Gastrocnemius medialis (tissue), 4 donors: ENCODE measurements around the gene FAM181A. TPM values are rescaled to one million over a fixed set of nuclear protein-coding genes. Genes with fewer than 3 reads are reported as not detected.

Experiments
- ATAC-seq, 2 donors: fragments of 150-250 bp; one replicate each; pipeline ENCODE4 v1.9.1; 2016
- DNase-seq, 2 donors: peaks; one replicate each; pipeline ENCODE4 v3.0.0-alpha.2; 2019
- H3K27ac ChIP-seq, 4 donors: fragments of 200-600 bp; sonication (generic); 1 replicate in 1 of 4; 2 replicates in 3 of 4; pipeline ENCODE4 v1.5.1; 2016 to 2018; ENCODE audit warnings: mild to moderate bottlenecking in 2 of 4, moderate library complexity in 1 of 4
- H3K27me3 ChIP-seq, 3 donors: fragments of 200-600 bp; sonication (generic) in 2 of 3; 1 replicate in 1 of 3; 2 replicates in 2 of 3; pipeline versions ENCODE4 v1.5.1 to v1.6.0; 2016 to 2019; ENCODE audit warnings: mild to moderate bottlenecking in 1 of 3, moderate library complexity in 1 of 3
- H3K36me3 ChIP-seq, 2 donors: fragments of 200-600 bp; sonication (generic) in 1 of 2; one replicate each; pipeline ENCODE4 v1.5.1; 2017 to 2018
- H3K4me1 ChIP-seq, 2 donors: fragments of 200-600 bp; sonication (generic) in 1 of 2; one replicate each; pipeline ENCODE4 v1.5.1; 2016 to 2017; ENCODE audit warnings: mild to moderate bottlenecking in 2 of 2
- H3K4me3 ChIP-seq, 4 donors: fragments of 200-600 bp; sonication (generic) in 3 of 4; 1 replicate in 1 of 4; 2 replicates in 3 of 4; pipeline ENCODE4 v1.5.1; 2016 to 2019; ENCODE audit warnings: mild to moderate bottlenecking in 2 of 4
- H3K9me3 ChIP-seq, 3 donors: fragments of 200-600 bp; sonication (generic) in 2 of 3; 1 replicate in 1 of 3; 2 replicates in 2 of 3; pipeline ENCODE4 v1.5.1; 2016 to 2019
- CTCF ChIP-seq, 5 experiments: fragments of 450-650 bp in 3 of 5; fragments of 200-600 bp in 2 of 5; sonication (generic) in 2 of 5; IDR thresholded peaks in 4 of 5; conservative IDR thresholded peaks in 1 of 5; 1 replicate in 4 of 5; 2 replicates in 1 of 5; pipeline ENCODE4 v1.5.1; 2016 to 2019; ENCODE audit warnings: antibody characterized with exemption in 5 of 5, mild to moderate bottlenecking in 3 of 5, moderate library complexity in 3 of 5
- POLR2A ChIP-seq, 2 donors: fragments of 450-650 bp; IDR thresholded peaks; one replicate each; pipeline ENCODE4 v1.6.1; 2017; ENCODE audit warnings: antibody characterized with exemption in 2 of 2, mild to moderate bottlenecking in 2 of 2, moderate library complexity in 2 of 2
- in situ Hi-C, 4 donors: fragments of 200-750 bp; cut with MboI; loops; one replicate each; pipeline versions ENCODE4 v1.15.0 to v1.8.0; 2017; ENCODE audit warnings: low sequenced_read_pairs in 4 of 4
- intact Hi-C: fragments of 100-400 bp; cut with DNase I; formaldehyde crosslinking; loops from one replicate; pipeline ENCODE4 v1.15.1; 2023; ENCODE audit warnings: low total_unique reads
- total RNA-seq, 4 donors: library from RNA; depleted of rRNA; stranded (reverse); fragments of >200 nt; gene quantifications; one replicate each; pipeline versions ENCODE4 v1.1.0 to v1.2.3, GENCODE V29; 2016

The FAM181A gene
- total RNA-seq, 4 donors from 2014 or later = not detected

DNA sequence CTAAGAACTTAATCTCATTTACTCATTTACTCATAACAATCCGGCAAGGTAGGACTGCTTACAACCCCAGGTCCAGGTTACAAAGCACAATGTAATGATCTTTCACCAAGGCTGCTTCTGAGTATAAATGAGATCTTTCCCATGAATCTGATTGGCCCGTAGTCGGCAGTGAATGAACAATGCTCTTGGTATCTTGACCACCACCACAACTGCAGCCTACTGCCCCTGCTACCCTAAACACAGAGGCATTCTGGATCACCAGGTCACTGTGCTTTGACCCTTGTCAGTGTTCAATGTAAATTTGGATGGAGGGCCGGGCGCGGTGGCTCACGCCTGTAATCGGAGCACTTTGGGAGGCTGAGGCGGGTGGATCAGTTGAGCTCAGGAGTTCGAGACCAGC, 15.9 kb downstream of the FAM181A start:
- intact Hi-C loops = no loop called here
- ATAC-seq = no peak
- DNase-seq = no peak
- H3K9me3 ChIP-seq = no peaks in the 10 kb centered on the region
- in situ Hi-C loops = loop anchor here (5.0 to 10.0 kb wide), 3 partner anchors 52 to 59 kb away; partner anchors contain the start of gene CCDC197 (in 2 of the 4)
- H3K27ac ChIP-seq = peak overlapping the region; percentile 97 to 100 (median 98)
- H3K36me3 ChIP-seq = peaks cover 0 to 21% of the 10 kb centered on the region in 2 donors
- H3K27me3 ChIP-seq = no peaks in the 10 kb centered on the region
- no peak overlapping the region for H3K4me3 ChIP-seq
- TF ChIP-seq POLR2A (IDR thresholded peaks at IDR 0.05) = no peak
- no peak for TF ChIP-seq CTCF (IDR thresholded peaks at IDR 0.05 in 4 of 5, conservative IDR thresholded peaks at IDR 0.05 in 1 of 5)
- H3K4me1 ChIP-seq = peaks cover 78 to 82% of the 10 kb centered on the region in 2 donors

DNA sequence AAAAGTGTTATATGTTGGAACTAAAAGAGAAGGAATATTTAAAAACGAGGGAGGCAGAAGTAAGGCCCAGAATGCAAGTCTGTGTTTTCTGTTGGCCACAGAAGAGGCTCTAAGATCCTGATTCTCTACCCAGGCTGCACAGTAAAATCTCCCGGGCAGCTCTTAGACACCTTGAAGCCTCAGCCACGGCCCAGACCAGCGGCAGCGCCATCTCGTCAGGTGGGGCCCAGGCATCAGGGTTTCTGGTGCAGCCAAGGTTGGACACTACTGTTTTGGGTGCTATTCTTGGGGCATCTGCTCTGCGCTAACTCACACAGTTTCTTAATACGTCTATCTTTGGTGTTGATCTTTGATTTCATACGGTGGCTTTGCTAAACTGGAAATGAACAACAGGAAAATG, 16.8 kb downstream of the FAM181A start:
- H3K4me1 ChIP-seq = peaks cover 86 to 87% of the 10 kb centered on the region in 2 donors
- peak overlapping the region; percentile 97 to 100 (median 98) for H3K27ac ChIP-seq

GRCh38 chr14:93944348-93945069, 17.4 kb downstream of the FAM181A start:
- TF ChIP-seq CTCF (IDR thresholded peaks at IDR 0.05 in 4 of 5, conservative IDR thresholded peaks at IDR 0.05 in 1 of 5) = no peak
- TF ChIP-seq POLR2A (IDR thresholded peaks at IDR 0.05) = peak in 1 of 2 donors; percentile 31
- DNase-seq = peak; percentile 62 to 79
- Histone ChIP-seq H3K9me3 (no peaks in the 10 kb centered on the region), H3K36me3 (peaks cover 0 to 24% of the 10 kb centered on the region in 2 donors), H3K4me3 (no peak overlapping the region), H3K27me3 (no peaks in the 10 kb centered on the region), H3K27ac (peak overlapping the region; percentile 97 to 100 (median 98)), H3K4me1 (peaks cover 92 to 93% of the 10 kb centered on the region in 2 donors)
- in situ Hi-C loops = loop anchor here (5.0 to 10.0 kb wide), 3 partner anchors 50 to 58 kb away; partner anchors contain the start of gene CCDC197 (in 2 of the 4)
- intact Hi-C loops = loop anchor here (2.0 kb wide), 1 partner anchor 14 kb away; no protein-coding TSS in a partner anchor
- ATAC-seq = peak; percentile 24 to 25

More for the DNA sequence above, 16.8 kb downstream of the FAM181A start:
- TF ChIP-seq CTCF (IDR thresholded peaks at IDR 0.05 in 4 of 5, conservative IDR thresholded peaks at IDR 0.05 in 1 of 5) (no peak), POLR2A (IDR thresholded peaks at IDR 0.05) (no peak)
- in situ Hi-C loops = loop anchor here (5.0 to 10.0 kb wide), 3 partner anchors 51 to 58 kb away; partner anchors contain the start of gene CCDC197 (in 2 of the 4)
- H3K9me3 ChIP-seq = no peaks in the 10 kb centered on the region
- DNase-seq (no peak), ATAC-seq (no peak)
- no peak overlapping the region for H3K4me3 ChIP-seq
- H3K27me3 ChIP-seq = no peaks in the 10 kb centered on the region
- intact Hi-C loops = loop anchor here (2.0 kb wide), 1 partner anchor 15 kb away; no protein-coding TSS in a partner anchor
- H3K36me3 ChIP-seq = peaks cover 0 to 20% of the 10 kb centered on the region in 2 donors

- Histone ChIP-seq H3K4me1 (peaks cover 94% of the 10 kb centered on the region in 2 donors), H3K27ac (peak overlapping the region; percentile 97 to 100 (median 98)), H3K4me3 (no peak overlapping the region), H3K36me3 (peaks cover 0 to 29% of the 10 kb centered on the region in 2 donors), H3K27me3 (no peaks in the 10 kb centered on the region), H3K9me3 (no peaks in the 10 kb centered on the region)
- in situ Hi-C loops = loop anchor here in 1 of 4 donors (10.0 kb wide), 1 partner anchor 50 kb away; the partner anchor contains the start of gene CCDC197
- TF ChIP-seq CTCF (IDR thresholded peaks at IDR 0.05 in 4 of 5, conservative IDR thresholded peaks at IDR 0.05 in 1 of 5) (no peak), POLR2A (IDR thresholded peaks at IDR 0.05) (no peak)
- intact Hi-C loops = loop anchor here (2.0 kb wide), 1 partner anchor 14 kb away; no protein-coding TSS in a partner anchor
- DNase-seq = peak in 1 of 2 donors; percentile 71
- peak; percentile 19 to 24 for ATAC-seq
Observed at GRCh38 chr14:93945070-93945399, 17.9 kb downstream of the FAM181A start.
